Measurements from ENCODE around the gene LATS2.
"Not testable (repeated sequence)": the region's sequence is repeated elsewhere in the genome, so short reads cannot be mapped to it uniquely, and the experiment has no call there.

LATS2 gene

GRCh38 chr13:20940083-20940482 is 121.3 kb downstream of the LATS2 start:
- DNase-seq (ENCODE audit: low read depth), result peak; percentile 21
- no peak overlapping the region for H3K4me3 ChIP-seq (ENCODE audit: low read depth, low read length)

- no peak overlapping the region for H3K4me3 ChIP-seq (ENCODE audit: low read depth, low read length)
- no peak for DNase-seq (ENCODE audit: low read depth)
These were observed 121.7 kb downstream of the LATS2 start for GRCh38 chr13:20939662-20940061.

- no peak for DNase-seq (ENCODE audit: low read depth)
- no peak overlapping the region for H3K4me3 ChIP-seq (ENCODE audit: low read depth, low read length)
These were observed 123.1 kb downstream of the LATS2 start for GRCh38 chr13:20938302-20938701.

- no peak for DNase-seq (ENCODE audit: low read depth)
- H3K4me3 ChIP-seq (ENCODE audit: low read depth, low read length), result no peak overlapping the region
These were observed 133.7 kb downstream of the LATS2 start for GRCh38 chr13:20927596-20928257.

DNA sequence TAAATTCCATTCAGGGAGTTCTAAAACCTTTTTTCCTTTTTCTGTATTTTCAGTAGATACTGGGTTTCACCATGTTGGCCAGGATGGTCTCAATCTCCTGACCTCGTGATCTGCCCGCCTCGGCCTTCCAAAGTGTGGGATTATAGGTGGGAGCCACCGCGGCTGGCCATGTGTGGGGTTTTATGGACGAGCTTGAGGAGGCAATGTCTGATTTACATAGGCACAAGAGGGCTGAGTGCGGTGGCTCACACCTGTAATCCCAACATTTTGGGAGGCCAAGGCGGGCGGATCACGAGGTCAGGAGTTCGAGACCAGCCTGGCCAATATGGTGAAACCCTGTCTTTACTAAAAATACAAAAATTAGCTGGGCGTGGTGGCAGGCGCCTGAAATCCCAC is 136.0 kb downstream of the LATS2 start:
- DNase-seq (ENCODE audit: low read depth); H3K4me3 ChIP-seq (ENCODE audit: low read depth, low read length): not testable (repeated sequence)

DNA sequence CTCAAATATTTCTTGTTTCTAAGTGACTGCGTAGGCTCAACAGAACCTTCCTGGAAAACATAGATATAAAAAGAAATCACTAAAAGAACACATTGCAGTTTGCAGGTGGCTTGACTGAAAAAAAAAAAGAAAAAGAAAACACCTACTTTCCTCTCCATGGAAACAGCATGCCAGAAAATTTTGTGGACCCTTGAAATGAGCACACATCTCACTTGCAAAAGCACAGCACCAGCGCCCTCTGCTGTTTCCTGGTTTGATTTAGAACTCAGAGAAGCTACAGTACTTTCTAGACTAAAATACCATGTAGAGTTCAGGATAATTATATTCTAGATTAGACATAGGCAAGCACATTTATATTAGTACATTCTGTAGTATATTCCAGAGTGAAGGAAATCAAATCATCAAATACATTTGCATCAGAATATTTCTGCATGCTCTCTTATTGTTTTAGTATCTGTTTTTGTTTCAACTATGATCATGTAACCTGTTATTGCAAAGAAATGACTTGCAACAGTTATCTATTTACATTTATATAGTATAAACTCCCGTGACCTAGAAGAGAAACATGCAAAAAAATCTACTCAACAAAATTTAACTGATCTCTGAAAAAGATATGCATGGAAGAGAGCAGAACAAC is 136.5 kb downstream of the LATS2 start:
- DNase-seq (ENCODE audit: low read depth), result peak; percentile 45
- no peak overlapping the region for H3K4me3 ChIP-seq (ENCODE audit: low read depth, low read length)

DNA sequence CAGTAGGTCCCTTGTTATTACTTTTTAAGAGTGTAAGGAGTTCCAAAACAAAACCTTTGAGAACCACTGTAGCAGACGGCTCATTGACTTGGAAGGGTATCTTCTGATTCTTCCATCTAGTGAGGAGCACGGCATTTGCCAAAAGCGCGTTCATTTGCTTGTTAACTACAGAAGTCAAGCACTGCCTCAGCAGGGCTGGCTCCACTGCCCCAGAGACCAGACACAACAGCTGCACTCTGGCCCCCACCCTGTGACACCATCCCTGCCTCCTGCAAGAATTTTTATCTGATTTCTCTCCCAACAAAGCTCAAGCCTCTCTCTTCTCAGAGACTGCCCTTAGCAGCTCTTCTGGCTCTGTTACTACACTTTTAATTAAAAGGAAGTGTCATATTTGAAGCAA is 138.1 kb downstream of the LATS2 start:
- no peak for DNase-seq (ENCODE audit: low read depth)
- no peak overlapping the region for H3K4me3 ChIP-seq (ENCODE audit: low read depth, low read length)
